Measurements from ENCODE around the gene RALGAPB.

GRCh38 chr20:38563802-38564431 is 91.3 kb downstream of the RALGAPB start:
- TF ChIP-seq CTCF (IDR thresholded peaks at IDR 0.05) (no peak), ZFX (IDR thresholded peaks at IDR 0.05; ENCODE audit: borderline replicate concordance) (no peak)

All from 22Rv1 (cell line).